Body of pancreas (tissue), 4 donors: ENCODE data around the gene XRN2. TPM values are rescaled to one million over a fixed set of nuclear protein-coding genes. Genes with fewer than 3 reads are reported as not detected.

Experiments
- ATAC-seq: fragments of 150-250 bp; one replicate; pipeline ENCODE4 v1.9.1; 2016
- DNase-seq, 4 donors: peaks; one replicate each; pipeline ENCODE4 v3.0.0-alpha.2; 2019
- H3K27ac ChIP-seq, 4 donors: fragments of 200-600 bp; sonication (generic); 1 replicate in 3 of 4; 2 replicates in 1 of 4; pipeline versions ENCODE4 v1.5.1 to v1.6.1; 2016 to 2019; ENCODE audit warnings: mild to moderate bottlenecking in 1 of 4, mixed read lengths in 1 of 4, moderate library complexity in 1 of 4
- H3K27me3 ChIP-seq, 2 donors: fragments of 200-600 bp; sonication (generic); one replicate each; pipeline ENCODE4 v1.6.0; 2016; ENCODE audit warnings: mild to moderate bottlenecking in 1 of 2
- H3K36me3 ChIP-seq, 2 donors: fragments of 200-600 bp; sonication (generic); replicated peaks in 1 of 2; 2 replicates each; pipeline ENCODE4 v1.5.1; 2016; ENCODE audit warnings: low read depth in 2 of 2; ENCODE audit not compliant: insufficient read depth in 1 of 2
- H3K4me1 ChIP-seq: fragments of 200-600 bp; sonication (generic); one replicate; pipeline ENCODE4 v1.6.0; 2016
- H3K4me3 ChIP-seq, 2 donors: fragments of 200-600 bp; sonication (generic); 1 replicate in 1 of 2; 2 replicates in 1 of 2; pipeline ENCODE4 v1.5.1; 2016 to 2019
- H3K9me3 ChIP-seq, 3 donors: fragments of 200-600 bp; sonication (generic); 1 replicate in 2 of 3; 2 replicates in 1 of 3; pipeline ENCODE4 v1.5.1; 2016
- CTCF ChIP-seq, 7 experiments: fragments of 450-650 bp in 4 of 7; fragments of 200-600 bp in 3 of 7; sonication (generic) in 3 of 7; IDR thresholded peaks; one replicate each; pipeline ENCODE4 v1.5.1; 2016 to 2019; ENCODE audit warnings: antibody characterized with exemption in 7 of 7
- POLR2A ChIP-seq, 3 donors: fragments of 450-650 bp; IDR thresholded peaks; one replicate each; pipeline ENCODE4 v1.6.1; 2016; ENCODE audit warnings: antibody characterized with exemption in 3 of 3, mild to moderate bottlenecking in 2 of 3
- WGBS, 2 donors: methylation state at CpG; one replicate each; pipeline ENCODE4 v1.1.5; 2017; 5-methylcytosine and 5-hydroxymethylcytosine counted together
- intact Hi-C: fragments of 100-400 bp; cut with DNase I; formaldehyde crosslinking; loops from one replicate; pipeline ENCODE4 v1.15.1; 2023
- total RNA-seq, 2 donors: library from RNA; depleted of rRNA; stranded (reverse); fragments of >200 nt; gene quantifications; one replicate each; pipeline ENCODE4 v1.1.0, GENCODE V29; 2016

XRN2 gene
- total RNA-seq, 2 donors from 2014 or later = 26.0 to 32.9 TPM

- H3K4me1 ChIP-seq = no peaks in the 10 kb centered on the region
- TF ChIP-seq POLR2A (IDR thresholded peaks at IDR 0.05) (no peak), CTCF (IDR thresholded peaks at IDR 0.05) (no peak)
- H3K36me3 ChIP-seq = peaks cover 0 to 16% of the 10 kb centered on the region in 2 donors
- ATAC-seq (no peak), DNase-seq (no peak)
- no peak overlapping the region for H3K4me3 ChIP-seq
- H3K9me3 ChIP-seq = no peaks in the 10 kb centered on the region
- H3K27me3 ChIP-seq = no peaks in the 10 kb centered on the region
- no peak overlapping the region for H3K27ac ChIP-seq
- intact Hi-C loops = no loop called here
Observed at GRCh38 chr20:21352703-21353102, 49.6 kb downstream of the XRN2 start.

GRCh38 chr20:21353236-21353635 is 50.1 kb downstream of the XRN2 start:
- Histone ChIP-seq H3K9me3 (no peaks in the 10 kb centered on the region), H3K27ac (no peak overlapping the region), H3K4me3 (no peak overlapping the region), H3K36me3 (peaks cover 0 to 18% of the 10 kb centered on the region in 2 donors), H3K27me3 (no peaks in the 10 kb centered on the region), H3K4me1 (no peaks in the 10 kb centered on the region)
- intact Hi-C loops = no loop called here
- no peak for DNase-seq
- WGBS, 2 donors = 95 to 100% methylated on average over 1 of the region's 1 CpG
- TF ChIP-seq CTCF (IDR thresholded peaks at IDR 0.05) (no peak), POLR2A (IDR thresholded peaks at IDR 0.05) (no peak)
- no peak for ATAC-seq

GRCh38 chr20:21355981-21356380 is 52.9 kb downstream of the XRN2 start:
- no peak overlapping the region for H3K27ac ChIP-seq
- no peak for DNase-seq
- intact Hi-C loops = no loop called here
- no peaks in the 10 kb centered on the region for H3K27me3 ChIP-seq
- ATAC-seq = no peak
- H3K36me3 ChIP-seq = peaks cover 0 to 19% of the 10 kb centered on the region in 2 donors
- H3K4me1 ChIP-seq = no peaks in the 10 kb centered on the region
- no peaks in the 10 kb centered on the region for H3K9me3 ChIP-seq
- WGBS, 2 donors = 32 to 57% methylated on average over 1 of the region's 1 CpG
- H3K4me3 ChIP-seq = no peak overlapping the region
- TF ChIP-seq CTCF (IDR thresholded peaks at IDR 0.05) = no peak
- no peak for TF ChIP-seq POLR2A (IDR thresholded peaks at IDR 0.05)

- Histone ChIP-seq H3K27ac (no peak overlapping the region), H3K9me3 (no peaks in the 10 kb centered on the region), H3K4me1 (no peaks in the 10 kb centered on the region), H3K36me3 (peaks cover 0 to 19% of the 10 kb centered on the region in 2 donors), H3K4me3 (no peak overlapping the region), H3K27me3 (no peaks in the 10 kb centered on the region)
- DNase-seq = no peak
- intact Hi-C loops = no loop called here
- ATAC-seq = no peak
- TF ChIP-seq POLR2A (IDR thresholded peaks at IDR 0.05) (no peak), CTCF (IDR thresholded peaks at IDR 0.05) (no peak)
Observed at GRCh38 chr20:21356386-21356785, 53.3 kb downstream of the XRN2 start.

- ATAC-seq = no peak
Observed at GRCh38 chr20:21357844-21358243, 54.7 kb downstream of the XRN2 start.

More at GRCh38 chr20:21357844-21358243, 54.7 kb downstream of the XRN2 start:
- peaks cover 0 to 19% of the 10 kb centered on the region in 2 donors for H3K36me3 ChIP-seq
- no peaks in the 10 kb centered on the region for H3K27me3 ChIP-seq
- no peaks in the 10 kb centered on the region for H3K4me1 ChIP-seq
- no peak for DNase-seq
- TF ChIP-seq POLR2A (IDR thresholded peaks at IDR 0.05) (no peak), CTCF (IDR thresholded peaks at IDR 0.05) (no peak)
- intact Hi-C loops = no loop called here
- 71 to 72% methylated on average over 1 of the region's 1 CpG for WGBS, 2 donors
- H3K4me3 ChIP-seq = no peak overlapping the region
- H3K9me3 ChIP-seq = no peaks in the 10 kb centered on the region
- no peak overlapping the region for H3K27ac ChIP-seq
